Spleen (tissue), 11 donors: Measurements from ENCODE around the gene MIAT. TPM values are rescaled to one million over a fixed set of nuclear protein-coding genes. Genes with fewer than 3 reads are reported as not detected.

ENCODE experiments used
- DNase-seq: peaks from one replicate; pipeline ENCODE4 v3.0.0-alpha.2; 2020
- H3K27ac ChIP-seq, 8 donors: fragments of 200-600 bp; sonication (generic) in 7 of 8; 1 replicate in 4 of 8; 2 replicates in 4 of 8; pipeline versions ENCODE4 v1.5.0 to v1.8.0; 2016 to 2021; ENCODE audit warnings: inconsistent platforms in 4 of 8, mild to moderate bottlenecking in 4 of 8, moderate library complexity in 1 of 8
- H3K27me3 ChIP-seq, 7 donors: fragments of 200-600 bp; sonication (generic) in 6 of 7; replicated peaks in 1 of 7; 1 replicate in 4 of 7; 2 replicates in 3 of 7; pipeline versions ENCODE4 v1.5.0 to v1.8.0; 2016 to 2021; ENCODE audit warnings: inconsistent platforms in 3 of 7, mild to moderate bottlenecking in 1 of 7
- H3K36me3 ChIP-seq, 6 donors: fragments of 200-600 bp; sonication (generic) in 5 of 6; 1 replicate in 4 of 6; 2 replicates in 2 of 6; pipeline versions ENCODE4 v1.5.0 to v1.8.0; 2016 to 2021; ENCODE audit warnings: inconsistent platforms in 2 of 6
- H3K4me1 ChIP-seq, 6 donors: fragments of 200-600 bp; sonication (generic) in 5 of 6; 1 replicate in 3 of 6; 2 replicates in 3 of 6; pipeline versions ENCODE4 v1.5.0 to v1.8.0; 2016 to 2021; ENCODE audit warnings: inconsistent platforms in 3 of 6
- H3K4me3 ChIP-seq, 8 donors: fragments of 200-600 bp; sonication (generic) in 7 of 8; 1 replicate in 4 of 8; 2 replicates in 4 of 8; pipeline versions ENCODE4 v1.5.0 to v1.8.0; 2016 to 2021; ENCODE audit warnings: inconsistent platforms in 4 of 8, mild to moderate bottlenecking in 4 of 8, moderate library complexity in 2 of 8
- H3K9me3 ChIP-seq, 8 donors: fragments of 200-600 bp; sonication (generic) in 7 of 8; 1 replicate in 4 of 8; 2 replicates in 4 of 8; pipeline versions ENCODE4 v1.5.0 to v1.8.0; 2016 to 2021; ENCODE audit warnings: inconsistent platforms in 4 of 8
- CTCF ChIP-seq, 11 experiments: fragments of 200-600 bp in 7 of 11; fragments of 450-650 bp in 4 of 11; sonication (generic) in 4 of 11; IDR thresholded peaks in 8 of 11; conservative IDR thresholded peaks in 3 of 11; 1 replicate in 7 of 11; 2 replicates in 4 of 11; pipeline versions ENCODE4 v1.4.0 to v1.8.0; 2016 to 2021; ENCODE audit warnings: antibody characterized with exemption in 11 of 11, inconsistent platforms in 4 of 11, mild to moderate bottlenecking in 1 of 11
- POLR2A ChIP-seq, 3 donors: fragments of 450-650 bp; IDR thresholded peaks; one replicate each; pipeline ENCODE4 v1.5.1; 2017; ENCODE audit warnings: antibody characterized with exemption in 3 of 3, mild to moderate bottlenecking in 1 of 3
- POLR2AphosphoS5 ChIP-seq, 3 donors: sonication (generic); formaldehyde crosslinking; IDR thresholded peaks; one replicate each; pipeline ENCODE4 v1.5.1; 2017; ENCODE audit warnings: antibody characterized with exemption in 3 of 3
- WGBS, 5 donors: extraction: QIAGEN DNeasy Blood & Tissue Kit in 3 of 5; methylation state at CpG; one replicate each; pipeline versions ENCODE4 v1.1.5 to v1.1.7; 2013 to 2018; 5-methylcytosine and 5-hydroxymethylcytosine counted together
- intact Hi-C: fragments of 100-400 bp; cut with DNase I; formaldehyde crosslinking; loops from one replicate; pipeline ENCODE4 v1.15.0; 2023; ENCODE audit warnings: low total_unique reads
- polyA plus RNA-seq, 3 donors: library from polyadenylated mRNA; stranded (reverse); fragments of 200-250 nt; gene quantifications; one replicate each; pipeline ENCODE4 v1.2.1, GENCODE V29; 2013
- total RNA-seq, 7 donors: library from RNA; depleted of rRNA in 3 of 7; stranded (reverse); fragments of >200 nt in 3 of 7; fragmentation: NEBNext Ultra II Directional in 4 of 7; extraction: Animal tissue kit (Norgen Biotek cat#: 25700) in 4 of 7; gene quantifications; one replicate each; pipeline versions ENCODE4 v1.1.0 to v1.2.1, GENCODE V29; 2016 to 2021
- donor health status: healthy with polysubstance abuse.
- donor health status: DM: no; HTN: no; CAD: no; lungs with moderate emphysema.
- donor health status: DM: no; HTN: no; CAD: no.
- donor health status: Bipolar disorder and iron deficiency.
- donor health status: healthy.
- donor health status: DM: no; HTN: no; CAD: no.
- donor health status: DM: yes; HTN: yes; CAD: no.

The MIAT gene
- total and polyA plus RNA-seq, 10 donors: 0.77 to 62.4 (median 19.5) TPM

GRCh38 chr22:26658671-26659478 is 1.5 kb downstream of the MIAT start:
- intact Hi-C loops: no loop called here
- H3K36me3 ChIP-seq: no peaks in the 10 kb centered on the region
- TF ChIP-seq CTCF (IDR thresholded peaks at IDR 0.05 in 8 of 11, conservative IDR thresholded peaks at IDR 0.05 in 3 of 11) (no peak), POLR2AphosphoS5 (IDR thresholded peaks at IDR 0.05) (peak; percentile 43 to 58 (median 44))
- H3K4me1 ChIP-seq: peaks cover 22 to 51% (median 32%) of the 10 kb centered on the region in 6 donors
- peak overlapping the region; percentile 8 to 70 (median 40) for H3K4me3 ChIP-seq
- WGBS, 5 donors: 3 to 5% (median 4%) methylated on average over 23 to 27 of the region's 27 CpGs
- H3K9me3 ChIP-seq: no peaks in the 10 kb centered on the region
- H3K27me3 ChIP-seq: peaks cover 0 to 51% (median 28%) of the 10 kb centered on the region in 7 donors
- H3K27ac ChIP-seq: peak overlapping the region in 6 of 8 donors; percentile 19 to 74 (median 63)
- DNase-seq: peak; percentile 90

- WGBS, 5 donors: 59 to 78% (median 71%) methylated on average over 6 of the region's 6 CpGs
- Histone ChIP-seq H3K4me1 (peaks cover 24 to 61% (median 38%) of the 10 kb centered on the region in 6 donors), H3K27ac (peak overlapping the region in 3 of 8 donors; percentile 56 to 74 (median 59)), H3K9me3 (no peaks in the 10 kb centered on the region), H3K4me3 (no peak overlapping the region), H3K27me3 (peaks cover 0 to 51% (median 28%) of the 10 kb centered on the region in 7 donors), H3K36me3 (no peaks in the 10 kb centered on the region)
- TF ChIP-seq CTCF (IDR thresholded peaks at IDR 0.05 in 8 of 11, conservative IDR thresholded peaks at IDR 0.05 in 3 of 11) (no peak), POLR2AphosphoS5 (IDR thresholded peaks at IDR 0.05) (no peak), POLR2A (IDR thresholded peaks at IDR 0.05) (no peak)
- intact Hi-C loops: loop anchor here (10.0 kb wide), 1 partner anchor 176 kb away; the partner anchor contains the start of genes HPS4 and SRRD
- peak; percentile 4 for DNase-seq
Observed at GRCh38 chr22:26660356-26660755, 3.0 kb downstream of the MIAT start.

GRCh38 chr22:26660961-26661578 is 3.7 kb downstream of the MIAT start:
- intact Hi-C loops: loop anchor here (10.0 kb wide), 1 partner anchor 176 kb away; the partner anchor contains the start of genes HPS4 and SRRD
- 88 to 94% (median 90%) methylated on average over 7 of the region's 7 CpGs for WGBS, 5 donors

More at GRCh38 chr22:26660961-26661578, 3.7 kb downstream of the MIAT start:
- no peaks in the 10 kb centered on the region for H3K36me3 ChIP-seq
- peaks cover 25 to 65% (median 43%) of the 10 kb centered on the region in 6 donors for H3K4me1 ChIP-seq
- no peak for TF ChIP-seq POLR2A (IDR thresholded peaks at IDR 0.05)
- no peak for TF ChIP-seq CTCF (IDR thresholded peaks at IDR 0.05 in 8 of 11, conservative IDR thresholded peaks at IDR 0.05 in 3 of 11)
- TF ChIP-seq POLR2AphosphoS5 (IDR thresholded peaks at IDR 0.05): no peak
- no peaks in the 10 kb centered on the region for H3K9me3 ChIP-seq
- no peak overlapping the region for H3K4me3 ChIP-seq
- H3K27ac ChIP-seq: peak overlapping the region in 3 of 8 donors; percentile 56 to 74 (median 59)
- peaks cover 0 to 51% (median 28%) of the 10 kb centered on the region in 7 donors for H3K27me3 ChIP-seq
- peak; percentile 41 for DNase-seq
